Measurements from ENCODE around the gene TBP.

Gene TBP

DNA sequence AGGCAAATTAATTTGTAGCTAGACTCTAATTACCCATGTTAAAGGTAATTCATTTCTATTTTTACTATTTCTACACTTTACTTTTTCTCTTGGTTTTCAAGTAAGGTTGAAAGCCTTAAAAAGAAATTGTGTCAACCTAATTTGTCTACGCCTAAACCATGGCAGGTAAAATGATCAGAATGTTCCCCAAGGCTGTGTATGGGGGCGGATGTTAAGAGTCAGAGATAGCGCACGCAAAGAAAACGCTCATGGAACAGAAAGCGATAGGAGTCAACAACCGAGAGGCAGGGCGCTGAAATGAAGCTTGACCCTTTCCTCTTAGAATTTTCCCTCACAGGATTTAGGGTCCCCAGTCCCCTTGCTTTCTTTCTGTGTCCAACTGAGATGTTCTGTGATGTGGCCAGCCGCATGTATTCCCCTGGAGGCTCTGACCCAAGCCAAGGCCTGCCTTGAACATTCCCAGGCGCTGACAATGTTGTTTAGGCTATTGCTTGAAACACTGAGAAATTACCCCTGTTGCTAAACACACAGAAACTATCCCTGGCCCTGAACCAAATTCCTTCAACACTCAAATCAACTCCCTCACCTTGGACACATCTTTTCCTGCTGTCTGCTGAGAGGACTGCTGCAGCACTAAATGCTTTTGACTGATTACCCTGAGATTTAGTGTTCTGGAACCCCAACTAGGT, 12.0 kb upstream of the TBP start:
- Histone ChIP-seq H3K4me3 (replicated peaks; ENCODE audit: insufficient read depth, low read length) (no peak overlapping the region), H3K27ac (replicated peaks) (no peak overlapping the region), H3K27me3 (ENCODE audit: insufficient read depth, poor library complexity, severe bottlenecking) (no peaks in the 10 kb centered on the region)
- no peak for DNase-seq (ENCODE audit: low read depth in 1 of 2, low spot score in 1 of 2)
- TF ChIP-seq POLR2AphosphoS5 (IDR thresholded peaks at IDR 0.05; ENCODE audit: low read depth) (no peak), SPI1 (IDR thresholded peaks at IDR 0.05; ENCODE audit: borderline replicate concordance, low read depth) (no peak), REST (IDR thresholded peaks at IDR 0.05; ENCODE audit: insufficient replicate concordance, low read depth) (no peak), GABPA (IDR thresholded peaks at IDR 0.05; ENCODE audit: low read depth) (no peak)
- TF ChIP-seq, protein P1, sequence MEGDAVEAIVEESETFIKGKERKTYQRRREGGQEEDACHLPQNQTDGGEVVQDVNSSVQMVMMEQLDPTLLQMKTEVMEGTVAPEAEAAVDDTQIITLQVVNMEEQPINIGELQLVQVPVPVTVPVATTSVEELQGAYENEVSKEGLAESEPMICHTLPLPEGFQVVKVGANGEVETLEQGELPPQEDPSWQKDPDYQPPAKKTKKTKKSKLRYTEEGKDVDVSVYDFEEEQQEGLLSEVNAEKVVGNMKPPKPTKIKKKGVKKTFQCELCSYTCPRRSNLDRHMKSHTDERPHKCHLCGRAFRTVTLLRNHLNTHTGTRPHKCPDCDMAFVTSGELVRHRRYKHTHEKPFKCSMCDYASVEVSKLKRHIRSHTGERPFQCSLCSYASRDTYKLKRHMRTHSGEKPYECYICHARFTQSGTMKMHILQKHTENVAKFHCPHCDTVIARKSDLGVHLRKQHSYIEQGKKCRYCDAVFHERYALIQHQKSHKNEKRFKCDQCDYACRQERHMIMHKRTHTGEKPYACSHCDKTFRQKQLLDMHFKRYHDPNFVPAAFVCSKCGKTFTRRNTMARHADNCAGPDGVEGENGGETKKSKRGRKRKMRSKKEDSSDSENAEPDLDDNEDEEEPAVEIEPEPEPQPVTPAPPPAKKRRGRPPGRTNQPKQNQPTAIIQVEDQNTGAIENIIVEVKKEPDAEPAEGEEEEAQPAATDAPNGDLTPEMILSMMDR (IDR thresholded peaks at IDR 0.05; ENCODE audit: insufficient read depth, low read length) = no peak

DNA sequence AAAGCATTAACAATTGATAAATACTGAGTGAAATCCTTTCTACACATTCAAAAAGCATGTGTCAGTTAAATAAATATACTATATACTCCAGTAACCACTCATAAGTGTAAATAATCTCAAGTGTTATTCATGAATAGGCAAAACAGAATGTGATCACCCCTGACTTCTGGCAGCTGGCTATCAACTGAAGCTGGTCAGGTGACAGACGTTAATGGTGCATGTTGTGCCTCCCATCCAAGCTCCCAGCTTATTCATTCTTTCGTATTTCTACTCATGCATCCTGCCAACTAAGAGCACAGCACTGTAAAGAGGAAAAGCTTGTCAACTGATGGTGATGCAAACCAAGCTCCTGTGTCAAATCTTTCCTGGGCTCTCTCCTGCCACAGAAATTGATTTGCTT, 8.8 kb upstream of the TBP start:
- Histone ChIP-seq H3K4me3 (replicated peaks; ENCODE audit: insufficient read depth, low read length) (no peak overlapping the region), H3K27ac (replicated peaks) (no peak overlapping the region), H3K27me3 (ENCODE audit: insufficient read depth, poor library complexity, severe bottlenecking) (no peaks in the 10 kb centered on the region)
- no peak for TF ChIP-seq SPI1 (IDR thresholded peaks at IDR 0.05; ENCODE audit: borderline replicate concordance, low read depth)
- TF ChIP-seq GABPA (IDR thresholded peaks at IDR 0.05; ENCODE audit: low read depth) = no peak
- TF ChIP-seq POLR2AphosphoS5 (IDR thresholded peaks at IDR 0.05; ENCODE audit: low read depth) = no peak
- TF ChIP-seq, protein P1 (IDR thresholded peaks at IDR 0.05; ENCODE audit: insufficient read depth, low read length) = no peak
- no peak for TF ChIP-seq REST (IDR thresholded peaks at IDR 0.05; ENCODE audit: insufficient replicate concordance, low read depth)
- DNase-seq (ENCODE audit: low read depth in 1 of 2, low spot score in 1 of 2) = no peak

GRCh38 chr6:170552765-170553533, 1.2 kb upstream of the TBP start, which contains the start of gene PSMB1:
Gene PSMB1, minus strand, starts transcription at chr6:170553307. Its CDS starts 65 bp downstream, at chr6:170553242.
- Histone ChIP-seq H3K4me3 (replicated peaks; ENCODE audit: insufficient read depth, low read length) (peak within 1 kb of the TSS; percentile 93), H3K27ac (replicated peaks) (peak within 1 kb of the TSS; percentile 90), H3K27me3 (ENCODE audit: insufficient read depth, poor library complexity, severe bottlenecking) (no peaks in the 10 kb centered on the region)
- peak; percentile 89 to 95 for DNase-seq (ENCODE audit: low read depth in 1 of 2, low spot score in 1 of 2)
- TF ChIP-seq REST (IDR thresholded peaks at IDR 0.05; ENCODE audit: insufficient replicate concordance, low read depth) (no peak), POLR2AphosphoS5 (IDR thresholded peaks at IDR 0.05; ENCODE audit: low read depth) (peak; percentile 93), SPI1 (IDR thresholded peaks at IDR 0.05; ENCODE audit: borderline replicate concordance, low read depth) (no peak), GABPA (IDR thresholded peaks at IDR 0.05; ENCODE audit: low read depth) (peak; percentile 91)
- TF ChIP-seq, protein P1 (IDR thresholded peaks at IDR 0.05; ENCODE audit: insufficient read depth, low read length) = no peak
